Choroid plexus epithelial cell (primary cell): ENCODE data around the gene OLFM3.
A peak's percentile ranks its signal among the peaks of the same experiment; 100 is the strongest.

Source experiments
- DNase-seq: peaks from one replicate; pipeline ENCODE4 v3.0.0-alpha.2; 2010; ENCODE audit warnings: low read depth
- H3K4me3 ChIP-seq: 2 replicates; pipeline ENCODE4 v1.5.1; 2011; ENCODE audit warnings: low read depth, mild to moderate bottlenecking, control low read depth, low read length, moderate library complexity
- TF ChIP-seq, protein P1 (sequence below): conservative IDR thresholded peaks from 2 replicates; pipeline ENCODE4 v1.5.1; 2011; ENCODE audit warnings: low read depth, mild to moderate bottlenecking, control low read depth, inconsistent platforms, low read length, moderate library complexity

The OLFM3 gene

DNA sequence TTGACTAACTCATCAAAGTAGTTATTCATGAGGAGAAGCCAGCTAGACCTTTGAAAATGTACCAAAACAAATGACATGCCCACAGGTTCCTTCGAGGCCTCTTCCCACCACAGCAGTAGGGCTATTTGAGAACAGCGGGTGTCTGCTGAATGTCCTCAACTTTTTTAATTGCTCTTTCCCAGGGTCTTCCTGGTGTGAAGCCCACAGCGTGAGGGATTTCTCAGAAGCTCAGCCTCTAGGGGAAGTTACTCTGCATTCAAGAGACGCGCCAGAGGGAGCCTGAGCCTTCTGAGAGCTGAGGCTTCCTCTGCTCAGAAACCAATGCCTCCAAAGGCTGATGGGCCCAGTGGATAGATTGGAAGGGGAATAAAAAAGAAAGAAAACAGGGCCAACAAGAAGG, 153.6 kb downstream of the OLFM3 start:
- H3K4me3 ChIP-seq, result no peak overlapping the region
- TF ChIP-seq, protein P1, sequence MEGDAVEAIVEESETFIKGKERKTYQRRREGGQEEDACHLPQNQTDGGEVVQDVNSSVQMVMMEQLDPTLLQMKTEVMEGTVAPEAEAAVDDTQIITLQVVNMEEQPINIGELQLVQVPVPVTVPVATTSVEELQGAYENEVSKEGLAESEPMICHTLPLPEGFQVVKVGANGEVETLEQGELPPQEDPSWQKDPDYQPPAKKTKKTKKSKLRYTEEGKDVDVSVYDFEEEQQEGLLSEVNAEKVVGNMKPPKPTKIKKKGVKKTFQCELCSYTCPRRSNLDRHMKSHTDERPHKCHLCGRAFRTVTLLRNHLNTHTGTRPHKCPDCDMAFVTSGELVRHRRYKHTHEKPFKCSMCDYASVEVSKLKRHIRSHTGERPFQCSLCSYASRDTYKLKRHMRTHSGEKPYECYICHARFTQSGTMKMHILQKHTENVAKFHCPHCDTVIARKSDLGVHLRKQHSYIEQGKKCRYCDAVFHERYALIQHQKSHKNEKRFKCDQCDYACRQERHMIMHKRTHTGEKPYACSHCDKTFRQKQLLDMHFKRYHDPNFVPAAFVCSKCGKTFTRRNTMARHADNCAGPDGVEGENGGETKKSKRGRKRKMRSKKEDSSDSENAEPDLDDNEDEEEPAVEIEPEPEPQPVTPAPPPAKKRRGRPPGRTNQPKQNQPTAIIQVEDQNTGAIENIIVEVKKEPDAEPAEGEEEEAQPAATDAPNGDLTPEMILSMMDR, result no peak
- DNase-seq, result no peak

GRCh38 chr1:101841824-101842223, 154.9 kb downstream of the OLFM3 start:
- H3K4me3 ChIP-seq, result no peak overlapping the region
- TF ChIP-seq, protein P1, result no peak
- no peak for DNase-seq

DNA sequence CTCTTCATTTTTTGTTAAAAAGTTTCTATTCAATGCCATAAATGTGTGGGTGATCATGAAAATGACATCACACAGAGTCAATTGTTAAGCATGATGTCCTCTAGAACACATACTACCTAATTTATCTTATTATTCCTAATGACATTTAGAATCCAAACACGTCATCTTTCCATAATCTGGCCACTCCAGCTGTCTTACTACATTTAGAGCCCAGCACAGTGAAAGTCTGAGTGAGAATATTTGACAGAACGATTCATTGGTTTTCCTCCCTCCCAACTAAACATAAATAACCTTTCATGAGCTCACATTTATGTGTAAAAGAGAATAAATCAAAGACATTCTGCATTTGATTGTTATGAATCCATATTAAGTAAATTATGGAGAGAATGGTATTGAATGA, 160.7 kb downstream of the OLFM3 start:
- H3K4me3 ChIP-seq, result no peak overlapping the region
- TF ChIP-seq, protein P1, result no peak
- no peak for DNase-seq

DNA sequence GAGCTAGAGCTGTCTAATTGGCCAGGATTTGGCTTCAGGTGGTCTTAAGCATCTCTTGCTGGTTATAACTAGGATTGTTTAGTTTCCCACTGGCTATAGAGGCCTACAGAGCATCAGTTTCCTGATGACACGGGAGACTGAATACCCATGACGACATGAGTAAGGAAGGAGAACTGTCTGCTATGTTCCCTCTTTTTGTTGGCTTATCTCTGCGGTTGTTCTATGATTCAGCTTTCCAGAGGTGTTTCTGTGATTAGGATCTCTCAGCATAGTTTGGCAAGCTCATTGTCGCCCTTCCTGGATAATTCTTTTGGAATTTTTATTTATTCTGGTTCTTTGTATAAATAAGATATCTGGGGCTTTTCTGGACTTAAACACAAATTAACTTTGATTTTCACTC, 163.4 kb downstream of the OLFM3 start:
- no peak overlapping the region for H3K4me3 ChIP-seq
- TF ChIP-seq, protein P1, result no peak
- DNase-seq, result no peak

DNA sequence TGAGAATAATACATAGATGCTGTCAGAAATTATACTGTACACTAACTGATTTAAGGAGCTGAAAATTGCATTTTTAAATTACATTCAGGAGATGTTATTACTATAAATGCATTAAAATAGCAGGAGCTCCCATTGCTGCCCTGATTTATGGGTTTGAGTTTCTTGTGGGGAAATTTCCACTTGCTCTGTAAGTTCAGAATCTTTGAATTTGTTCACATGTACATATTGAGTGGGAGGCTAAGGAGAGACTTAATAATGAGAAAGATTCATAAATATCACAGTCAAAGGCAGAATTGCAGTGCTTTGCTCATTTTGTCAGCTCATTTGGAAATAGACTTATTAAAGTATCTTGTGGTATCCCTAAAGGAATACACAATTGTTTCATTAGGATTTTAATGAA, 170.3 kb downstream of the OLFM3 start:
- DNase-seq, result no peak
- no peak overlapping the region for H3K4me3 ChIP-seq
- TF ChIP-seq, protein P1, result no peak

DNA sequence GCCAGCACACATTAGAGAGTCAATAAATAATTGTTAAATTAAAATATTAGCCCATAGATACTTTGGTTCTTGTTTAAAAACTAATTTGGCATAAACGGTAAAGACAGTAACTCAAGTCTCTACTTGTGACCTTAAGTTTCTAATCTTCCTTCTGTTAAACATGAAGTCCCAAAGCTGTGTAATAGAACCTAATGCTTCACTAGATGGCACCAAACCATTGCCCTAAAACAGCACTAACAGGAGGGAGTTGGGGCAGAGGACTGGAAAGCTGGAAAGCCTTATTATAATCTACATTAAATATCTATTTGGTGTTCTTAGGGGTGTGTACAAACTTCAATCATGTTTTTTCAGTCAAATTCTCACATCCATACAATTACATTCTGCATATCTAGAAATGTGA, 176.7 kb downstream of the OLFM3 start:
- TF ChIP-seq, protein P1, result peak; percentile 48
- peak; percentile 51 for DNase-seq
- H3K4me3 ChIP-seq, result no peak overlapping the region

- TF ChIP-seq, protein P1, result no peak
- DNase-seq, result no peak
Observed at GRCh38 chr1:101816262-101816661, 180.5 kb downstream of the OLFM3 start.

More at GRCh38 chr1:101816262-101816661, 180.5 kb downstream of the OLFM3 start:
- H3K4me3 ChIP-seq, result no peak overlapping the region
